GM12801 (cell line): ENCODE measurements around the gene RCC1.

ENCODE experiments used
- TF ChIP-seq, protein P1 (sequence below): IDR thresholded peaks from one replicate; pipeline ENCODE4 v1.5.1; 2011; ENCODE audit warnings: control low read depth; ENCODE audit not compliant: insufficient read length; ENCODE audit errors: extremely low read depth

Gene RCC1

GRCh38 chr1:28507646-28508434, 2.0 kb downstream of the RCC1 start:
- TF ChIP-seq, protein P1, sequence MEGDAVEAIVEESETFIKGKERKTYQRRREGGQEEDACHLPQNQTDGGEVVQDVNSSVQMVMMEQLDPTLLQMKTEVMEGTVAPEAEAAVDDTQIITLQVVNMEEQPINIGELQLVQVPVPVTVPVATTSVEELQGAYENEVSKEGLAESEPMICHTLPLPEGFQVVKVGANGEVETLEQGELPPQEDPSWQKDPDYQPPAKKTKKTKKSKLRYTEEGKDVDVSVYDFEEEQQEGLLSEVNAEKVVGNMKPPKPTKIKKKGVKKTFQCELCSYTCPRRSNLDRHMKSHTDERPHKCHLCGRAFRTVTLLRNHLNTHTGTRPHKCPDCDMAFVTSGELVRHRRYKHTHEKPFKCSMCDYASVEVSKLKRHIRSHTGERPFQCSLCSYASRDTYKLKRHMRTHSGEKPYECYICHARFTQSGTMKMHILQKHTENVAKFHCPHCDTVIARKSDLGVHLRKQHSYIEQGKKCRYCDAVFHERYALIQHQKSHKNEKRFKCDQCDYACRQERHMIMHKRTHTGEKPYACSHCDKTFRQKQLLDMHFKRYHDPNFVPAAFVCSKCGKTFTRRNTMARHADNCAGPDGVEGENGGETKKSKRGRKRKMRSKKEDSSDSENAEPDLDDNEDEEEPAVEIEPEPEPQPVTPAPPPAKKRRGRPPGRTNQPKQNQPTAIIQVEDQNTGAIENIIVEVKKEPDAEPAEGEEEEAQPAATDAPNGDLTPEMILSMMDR = no peak

GRCh38 chr1:28508435-28508754, 2.6 kb downstream of the RCC1 start:
- TF ChIP-seq, protein P1 = no peak

GRCh38 chr1:28509705-28510272, 3.9 kb downstream of the RCC1 start:
- TF ChIP-seq, protein P1 = no peak

DNA sequence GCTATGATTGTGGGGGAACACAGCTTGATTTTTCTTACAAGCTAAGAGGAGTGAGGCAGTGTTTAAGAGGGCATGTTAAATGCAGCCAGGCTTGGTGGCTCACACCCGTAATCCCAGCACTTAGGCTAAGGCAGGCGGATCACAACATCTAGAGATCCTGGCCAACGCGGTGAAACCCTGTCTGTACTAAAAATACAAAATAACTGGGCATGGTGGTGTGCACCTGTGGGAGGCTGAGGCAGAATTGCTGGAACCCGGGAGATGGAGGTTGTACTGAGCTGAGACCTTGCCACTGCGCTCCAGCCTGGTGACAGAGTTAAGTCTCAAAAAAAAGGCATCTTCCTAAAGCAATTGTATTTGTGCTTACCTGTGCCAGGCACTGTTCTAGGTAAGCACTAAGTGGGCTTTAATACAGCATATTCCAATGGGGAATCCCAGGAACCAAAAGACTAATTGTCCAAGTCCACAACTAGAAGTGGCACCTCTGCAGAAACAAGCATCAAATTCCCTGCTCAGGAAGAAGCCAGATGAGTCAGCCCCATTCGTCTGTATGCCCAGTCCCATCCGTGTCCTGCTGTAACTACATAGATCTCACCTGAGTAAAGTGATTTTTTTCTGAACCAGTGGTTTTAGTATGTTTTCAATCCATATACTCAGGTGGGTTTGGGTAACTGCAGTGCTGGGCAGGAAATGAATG, 4.6 kb downstream of the RCC1 start:
- TF ChIP-seq, protein P1 = no peak

GRCh38 chr1:28510970-28511440, 5.2 kb downstream of the RCC1 start:
- TF ChIP-seq, protein P1 = no peak

- TF ChIP-seq, protein P1 = no peak
Measured at GRCh38 chr1:28512058-28512611, 6.3 kb downstream of the RCC1 start.

GRCh38 chr1:28516518-28516956, 10.7 kb downstream of the RCC1 start:
- TF ChIP-seq, protein P1 = no peak
